SK-N-DZ (cell line): ENCODE measurements around the gene CD40.
"Not testable (repeated sequence)": the region's sequence is repeated elsewhere in the genome, so short reads cannot be mapped to it uniquely, and the experiment has no call there.

Experiments
- DNase-seq: peaks from one replicate; pipeline ENCODE4 v3.0.0-alpha.2; 2015; ENCODE audit warnings: low spot score

CD40 gene

DNA sequence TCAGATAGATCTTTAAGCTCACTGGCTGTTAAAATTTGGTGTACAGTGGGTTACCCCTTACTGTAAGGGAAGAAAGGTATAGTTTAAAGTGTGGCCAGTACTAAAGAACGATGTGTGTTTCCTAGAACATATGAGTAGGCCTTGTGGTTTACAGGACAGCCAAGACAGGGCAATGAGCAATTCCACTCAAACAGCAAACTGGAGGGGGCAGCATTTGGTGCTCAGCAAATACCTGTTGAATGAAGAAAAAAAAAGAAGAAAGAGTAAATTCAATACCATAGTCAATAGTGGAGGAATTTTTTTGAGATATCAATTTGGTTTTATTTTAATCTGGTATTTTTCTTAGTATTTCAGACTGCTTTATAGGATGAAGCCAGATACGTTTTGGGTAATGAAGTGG is 24.6 kb upstream of the CD40 start:
- no peak for DNase-seq

DNA sequence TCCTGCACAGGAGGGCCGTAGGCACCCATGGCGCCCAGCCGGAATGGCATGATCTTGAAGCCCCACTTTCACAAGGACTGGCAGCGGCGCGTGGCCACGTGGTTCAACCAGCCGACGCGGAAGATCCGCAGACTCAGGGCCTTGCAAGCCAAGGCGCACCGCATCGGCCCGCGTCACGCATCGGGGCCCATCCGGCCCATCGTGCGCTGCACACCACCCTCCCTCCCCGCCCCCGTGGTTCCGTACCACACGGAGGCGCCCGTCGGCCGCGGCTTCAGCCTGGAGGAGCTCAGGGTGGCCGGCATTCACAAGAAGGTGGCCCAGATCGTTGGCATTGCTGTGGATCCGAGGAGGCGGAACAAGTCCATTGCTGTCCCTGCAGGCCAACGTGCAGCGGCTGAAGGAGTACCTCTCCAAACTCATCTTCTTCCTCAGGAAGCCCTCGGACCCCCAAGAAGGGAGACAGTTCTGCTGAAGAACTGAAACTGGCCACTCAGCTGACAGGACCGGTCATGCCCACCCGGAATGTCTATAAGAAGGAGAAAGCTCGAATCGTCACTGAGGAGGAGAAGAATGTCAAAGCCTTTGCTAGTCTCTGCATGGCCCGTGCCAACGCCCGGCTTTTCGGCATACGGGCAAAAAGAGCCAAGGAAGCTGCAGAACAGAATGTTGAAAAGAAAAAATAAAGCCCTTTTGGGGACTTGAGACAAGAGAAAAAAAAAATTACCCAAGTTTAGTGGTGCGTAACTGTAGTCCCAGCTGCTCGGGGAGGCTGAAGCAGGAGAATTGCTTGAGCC is 18.4 kb upstream of the CD40 start:
- DNase-seq = no peak

GRCh38 chr20:46100444-46100843 is 17.7 kb upstream of the CD40 start:
- DNase-seq = not testable (repeated sequence)

DNA sequence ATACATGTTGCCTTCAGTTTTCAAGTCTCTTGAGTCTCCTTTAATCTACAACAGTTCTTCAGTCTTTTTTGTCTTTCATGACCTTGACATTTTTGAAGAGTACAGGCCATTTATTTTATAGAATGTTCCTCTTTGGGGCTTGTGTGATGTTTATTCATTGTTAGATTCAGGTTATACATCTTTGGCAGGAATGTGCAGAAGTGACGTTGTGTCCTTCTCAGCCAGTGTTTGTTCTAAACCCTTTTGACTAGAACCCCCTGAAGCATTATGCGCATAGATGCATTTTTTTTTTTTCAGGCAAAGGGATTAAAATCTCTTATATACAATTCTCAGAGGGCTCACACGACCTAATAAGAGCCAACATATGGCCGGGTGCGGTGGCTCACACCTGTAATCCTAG is 17.1 kb upstream of the CD40 start:
- DNase-seq = no peak

- DNase-seq = no peak
Observed at GRCh38 chr20:46101957-46102356, 16.2 kb upstream of the CD40 start.

- no peak for DNase-seq
Observed at GRCh38 chr20:46102940-46103339, 15.2 kb upstream of the CD40 start.

- DNase-seq = no peak
Observed at GRCh38 chr20:46104262-46104661, 13.9 kb upstream of the CD40 start.

DNA sequence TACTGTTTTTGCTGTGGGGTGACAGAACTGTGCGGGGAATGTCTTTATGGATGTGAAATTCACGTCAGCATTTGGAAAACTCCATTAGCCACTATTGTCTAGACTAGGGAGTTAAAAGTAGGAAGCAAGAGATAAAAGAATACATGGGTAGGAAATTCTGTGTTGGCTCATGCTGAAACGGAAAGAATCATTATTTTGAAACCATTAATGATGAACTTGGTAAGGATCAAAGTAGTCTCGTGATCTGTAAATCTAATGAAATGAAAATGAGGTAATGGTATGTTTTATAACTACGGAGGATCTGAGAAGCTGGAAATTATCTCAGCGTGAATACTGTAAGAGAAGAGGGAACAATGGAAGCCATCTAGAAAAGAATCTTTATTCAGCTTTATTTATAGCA is 11.1 kb upstream of the CD40 start:
- DNase-seq = no peak

GRCh38 chr20:46108435-46108841 is 9.7 kb upstream of the CD40 start:
- DNase-seq = no peak

GRCh38 chr20:46108976-46109375 is 9.1 kb upstream of the CD40 start:
- DNase-seq = no peak

DNA sequence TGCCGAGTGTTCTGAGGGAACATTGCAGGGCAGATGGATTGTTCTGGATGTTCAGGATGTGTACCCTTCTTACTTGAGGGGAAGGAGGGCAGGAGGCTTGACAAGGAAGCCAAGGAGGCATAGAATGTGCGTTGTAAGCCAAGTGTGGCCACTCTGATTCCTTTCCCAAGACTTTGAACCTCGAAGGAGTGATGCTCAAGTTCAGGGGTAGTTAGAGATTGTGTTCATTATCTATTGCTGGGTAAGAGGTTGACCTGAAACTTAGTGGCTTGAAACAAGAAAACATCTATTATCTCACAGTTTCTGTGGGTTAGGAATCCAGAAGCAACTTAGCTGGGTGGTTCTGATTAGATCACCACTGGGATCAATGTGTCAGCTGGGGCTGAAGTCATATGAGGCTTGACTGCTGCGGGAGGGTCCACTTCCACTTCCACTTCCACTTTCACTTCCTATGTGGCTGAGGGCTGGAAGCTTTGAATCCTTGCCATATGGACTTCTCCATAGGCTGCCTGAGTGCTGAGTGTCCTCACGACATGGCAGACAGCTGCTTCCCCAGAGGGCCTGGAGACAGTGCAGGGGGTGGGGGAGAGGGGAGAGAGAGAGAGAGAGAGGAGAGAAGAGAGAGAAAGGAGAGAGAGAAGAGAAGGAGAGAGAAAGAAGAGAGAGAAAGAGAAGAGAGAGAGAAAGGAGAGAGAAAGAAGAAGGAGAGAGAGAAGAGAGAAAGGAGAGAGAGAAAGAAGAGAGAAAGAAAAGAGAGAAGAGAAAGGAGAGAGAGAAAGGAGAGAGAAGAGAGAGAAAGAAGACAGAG is 6.9 kb upstream of the CD40 start:
- DNase-seq = no peak

- DNase-seq = no peak
Observed at GRCh38 chr20:46111836-46112212, 6.3 kb upstream of the CD40 start.

GRCh38 chr20:46112430-46113112 is 5.5 kb upstream of the CD40 start:
- DNase-seq = peak; percentile 73

- no peak for DNase-seq
Observed at GRCh38 chr20:46113113-46113470, 5.0 kb upstream of the CD40 start.

GRCh38 chr20:46114449-46114848 is 3.7 kb upstream of the CD40 start:
- no peak for DNase-seq

- no peak for DNase-seq
Observed at GRCh38 chr20:46118481-46119020, 437 bp downstream of the CD40 start.

- no peak for DNase-seq
Observed at GRCh38 chr20:46119028-46119546, 973 bp downstream of the CD40 start.

GRCh38 chr20:46119547-46119946 is 1.4 kb downstream of the CD40 start:
- no peak for DNase-seq

DNA sequence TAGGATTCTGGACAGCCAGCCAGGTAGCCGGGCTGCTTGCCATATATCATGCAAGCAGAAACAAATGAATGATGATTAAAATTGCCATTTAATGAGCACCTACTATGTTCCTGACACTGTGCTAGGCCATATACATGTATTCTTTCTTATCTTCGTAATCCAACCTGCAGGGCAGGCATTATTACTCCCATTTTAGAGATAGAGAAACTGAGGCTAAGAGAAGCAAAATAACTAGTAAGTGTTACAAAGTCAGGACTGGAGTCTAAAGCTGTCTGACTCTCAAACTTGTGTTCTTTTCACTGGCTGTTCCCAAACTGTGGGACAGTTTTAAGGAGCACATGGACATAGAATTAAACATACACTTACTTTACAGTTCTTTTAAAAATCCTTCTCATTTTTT is 2.0 kb downstream of the CD40 start:
- no peak for DNase-seq

GRCh38 chr20:46121184-46121930 is 3.2 kb downstream of the CD40 start:
- DNase-seq = no peak

GRCh38 chr20:46122071-46122470 is 4.0 kb downstream of the CD40 start:
- DNase-seq = no peak
